Measurements from ENCODE around the gene EIF3A.
A peak's percentile ranks its signal among the peaks of the same experiment; 100 is the strongest.
"Not testable (repeated sequence)": the region's sequence is repeated elsewhere in the genome, so short reads cannot be mapped to it uniquely, and the experiment has no call there.

The EIF3A gene

GRCh38 chr10:119080521-119081259 lies at the start of gene EIF3A:
EIF3A (minus strand) TSS chr10:119080817; CDS start chr10:119080676, 141 bp downstream.
- DNase-seq (ENCODE audit: low read depth) = peak; percentile 87

- no peak for DNase-seq (ENCODE audit: low read depth)
Measured at GRCh38 chr10:119129721-119130120, 49.1 kb upstream of the EIF3A start.

GRCh38 chr10:119125942-119126341 lies 45.3 kb upstream of the EIF3A start:
- DNase-seq (ENCODE audit: low read depth) = no peak

GRCh38 chr10:119120875-119121274 lies 40.3 kb upstream of the EIF3A start:
- no peak for DNase-seq (ENCODE audit: low read depth)

GRCh38 chr10:119120413-119120867 lies 39.8 kb upstream of the EIF3A start:
- DNase-seq (ENCODE audit: low read depth) = no peak

GRCh38 chr10:119119400-119119799 lies 38.8 kb upstream of the EIF3A start:
- no peak for DNase-seq (ENCODE audit: low read depth)

- DNase-seq (ENCODE audit: low read depth) = no peak
Measured at GRCh38 chr10:119118231-119118630, 37.6 kb upstream of the EIF3A start.

- DNase-seq (ENCODE audit: low read depth) = no peak
Measured at GRCh38 chr10:119116326-119116951, 35.8 kb upstream of the EIF3A start.

- no peak for DNase-seq (ENCODE audit: low read depth)
Measured at GRCh38 chr10:119115926-119116325, 35.3 kb upstream of the EIF3A start.

GRCh38 chr10:119113751-119114732 lies 33.4 kb upstream of the EIF3A start:
- no peak for DNase-seq (ENCODE audit: low read depth)

GRCh38 chr10:119112056-119112455 lies 31.4 kb upstream of the EIF3A start:
- no peak for DNase-seq (ENCODE audit: low read depth)

GRCh38 chr10:119107771-119108170 lies 27.2 kb upstream of the EIF3A start:
- not testable (repeated sequence) for DNase-seq (ENCODE audit: low read depth)

GRCh38 chr10:119107106-119107505 lies 26.5 kb upstream of the EIF3A start:
- DNase-seq (ENCODE audit: low read depth) = not testable (repeated sequence)

- DNase-seq (ENCODE audit: low read depth) = not testable (repeated sequence)
Measured at GRCh38 chr10:119105899-119106298, 25.3 kb upstream of the EIF3A start.

GRCh38 chr10:119105155-119105554 lies 24.5 kb upstream of the EIF3A start:
- DNase-seq (ENCODE audit: low read depth) = no peak

GRCh38 chr10:119104654-119105015 lies 24.0 kb upstream of the EIF3A start:
- no peak for DNase-seq (ENCODE audit: low read depth)

- peak; percentile 73 for DNase-seq (ENCODE audit: low read depth)
Measured at GRCh38 chr10:119103903-119104653, 23.5 kb upstream of the EIF3A start, which contains the start of gene DENND10. DENND10 (plus strand) TSS chr10:119104113; CDS start chr10:119104143, 30 bp downstream.

- no peak for DNase-seq (ENCODE audit: low read depth)
Measured at GRCh38 chr10:119103241-119103902, 22.8 kb upstream of the EIF3A start.

GRCh38 chr10:119101366-119102098 lies 20.9 kb upstream of the EIF3A start:
- DNase-seq (ENCODE audit: low read depth) = no peak
